Tibial artery (tissue), 4 donors: ENCODE data around the gene CYP46A1.

Source experiments
- DNase-seq, 2 donors: peaks; one replicate each; pipeline ENCODE4 v3.0.0-alpha.2; 2019
- H3K27ac ChIP-seq, 2 donors: fragments of 200-600 bp; sonication (generic) in 1 of 2; 1 replicate in 1 of 2; 2 replicates in 1 of 2; pipeline ENCODE4 v1.5.1; 2018 to 2019; ENCODE audit warnings: mild to moderate bottlenecking in 1 of 2
- H3K27me3 ChIP-seq, 2 donors: fragments of 200-600 bp; sonication (generic) in 1 of 2; one replicate each; pipeline versions ENCODE4 v1.5.1 to v1.6.0; 2016 to 2019
- H3K36me3 ChIP-seq, 3 donors: fragments of 200-600 bp; sonication (generic) in 2 of 3; one replicate each; pipeline ENCODE4 v1.5.1; 2016 to 2019; ENCODE audit warnings: mild to moderate bottlenecking in 2 of 3
- H3K4me1 ChIP-seq, 4 donors: fragments of 200-600 bp; sonication (generic) in 2 of 4; 1 replicate in 3 of 4; 2 replicates in 1 of 4; pipeline ENCODE4 v1.5.1; 2016 to 2019
- H3K4me3 ChIP-seq, 2 donors: fragments of 200-600 bp; sonication (generic) in 1 of 2; 1 replicate in 1 of 2; 2 replicates in 1 of 2; pipeline ENCODE4 v1.5.1; 2018 to 2019; ENCODE audit warnings: mild to moderate bottlenecking in 2 of 2
- H3K9me3 ChIP-seq, 3 donors: fragments of 200-600 bp; sonication (generic) in 1 of 3; one replicate each; pipeline ENCODE4 v1.5.1; 2016 to 2019
- CTCF ChIP-seq, 2 experiments: fragments of 200-600 bp in 1 of 2; fragments of 450-650 bp in 1 of 2; IDR thresholded peaks; one replicate each; pipeline ENCODE4 v1.5.1; 2017 to 2019; ENCODE audit warnings: antibody characterized with exemption in 2 of 2, mild to moderate bottlenecking in 1 of 2, moderate library complexity in 1 of 2
- intact Hi-C: fragments of 100-400 bp; cut with DNase I; formaldehyde crosslinking; loops from one replicate; pipeline ENCODE4 v1.15.0; 2023; ENCODE audit warnings: low total_unique reads

The CYP46A1 gene

DNA sequence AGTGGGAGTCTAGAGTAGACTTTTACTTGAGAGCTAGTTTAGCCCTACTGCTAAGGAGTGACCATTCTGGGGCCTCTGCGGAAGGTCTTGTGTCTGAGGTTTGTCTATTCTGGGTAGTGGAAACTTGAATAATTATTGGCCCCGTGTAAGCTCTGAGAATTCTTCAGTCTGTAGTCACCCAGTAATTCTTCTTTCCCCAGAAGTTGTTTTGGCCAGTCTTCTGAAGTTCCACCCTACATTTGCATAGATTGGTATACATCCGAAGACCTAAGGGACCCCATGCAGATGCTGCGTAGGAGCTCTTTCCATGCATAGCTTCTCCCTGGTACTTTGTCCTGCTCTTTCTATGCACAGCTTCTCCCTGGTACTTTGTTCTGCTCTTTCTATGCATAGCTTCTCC, 12.8 kb downstream of the CYP46A1 start:
- H3K36me3 ChIP-seq, result no peaks in the 10 kb centered on the region
- intact Hi-C loops, result no loop called here
- no peaks in the 10 kb centered on the region for H3K4me1 ChIP-seq

GRCh38 chr14:99698236-99698635, 14.1 kb downstream of the CYP46A1 start:
- H3K4me1 ChIP-seq, result no peaks in the 10 kb centered on the region
- no peak for TF ChIP-seq CTCF (IDR thresholded peaks at IDR 0.05)
- H3K36me3 ChIP-seq, result peaks cover 0 to 6% (median 0%) of the 10 kb centered on the region in 3 donors
- DNase-seq, result no peak
- H3K4me3 ChIP-seq, result no peak overlapping the region
- intact Hi-C loops, result no loop called here
- H3K27me3 ChIP-seq, result no peaks in the 10 kb centered on the region
- no peak overlapping the region for H3K27ac ChIP-seq
- peaks cover 0 to 4% (median 4%) of the 10 kb centered on the region in 3 donors for H3K9me3 ChIP-seq

More for the DNA sequence above, 12.8 kb downstream of the CYP46A1 start:
- no peak for TF ChIP-seq CTCF (IDR thresholded peaks at IDR 0.05)
- H3K27ac ChIP-seq, result no peak overlapping the region
- no peak for DNase-seq
- H3K27me3 ChIP-seq, result no peaks in the 10 kb centered on the region
- no peak overlapping the region for H3K4me3 ChIP-seq
- no peaks in the 10 kb centered on the region for H3K9me3 ChIP-seq

GRCh38 chr14:99698642-99699041, 14.5 kb downstream of the CYP46A1 start:
- peaks cover 0 to 8% (median 8%) of the 10 kb centered on the region in 3 donors for H3K9me3 ChIP-seq
- H3K27ac ChIP-seq, result no peak overlapping the region
- TF ChIP-seq CTCF (IDR thresholded peaks at IDR 0.05), result no peak
- DNase-seq, result no peak
- H3K27me3 ChIP-seq, result no peaks in the 10 kb centered on the region
- H3K4me1 ChIP-seq, result no peaks in the 10 kb centered on the region
- H3K4me3 ChIP-seq, result no peak overlapping the region
- intact Hi-C loops, result no loop called here
- peaks cover 0 to 10% (median 0%) of the 10 kb centered on the region in 3 donors for H3K36me3 ChIP-seq

DNA sequence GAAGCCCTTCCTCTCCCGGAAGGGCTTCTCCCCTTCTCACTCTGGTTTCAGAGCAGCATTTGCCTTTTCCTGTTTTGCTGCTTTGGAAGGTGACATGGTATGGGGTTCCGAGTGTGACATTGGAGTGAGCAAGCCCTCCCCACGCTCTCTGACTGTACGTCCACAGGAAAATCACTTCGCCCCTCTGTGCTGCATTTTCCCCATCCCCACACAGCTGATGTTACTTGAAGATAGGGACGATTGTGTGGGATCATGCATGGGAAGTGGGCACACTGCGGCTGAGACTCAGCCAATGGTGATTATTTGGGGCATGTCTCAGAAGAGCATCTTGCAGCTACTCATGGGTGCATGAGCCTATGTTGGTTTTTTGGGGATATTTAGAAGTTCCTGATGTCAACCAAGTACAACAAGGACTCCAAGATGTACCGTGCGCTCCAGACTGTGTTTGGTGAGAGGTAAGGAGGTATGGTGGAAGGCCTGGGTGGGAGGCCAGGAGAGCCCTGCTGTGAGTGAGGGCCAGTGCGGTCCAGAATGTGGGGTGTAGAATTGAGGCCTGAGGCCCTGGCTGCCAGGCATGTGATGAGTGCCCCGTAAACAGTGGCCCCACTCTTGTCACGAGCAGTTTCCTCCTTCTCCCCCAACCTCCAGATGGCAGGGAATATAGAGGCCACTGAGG, 15.1 kb downstream of the CYP46A1 start:
- H3K4me3 ChIP-seq, result no peak overlapping the region
- H3K9me3 ChIP-seq, result peaks cover 0 to 14% (median 10%) of the 10 kb centered on the region in 3 donors
- no peaks in the 10 kb centered on the region for H3K27me3 ChIP-seq
- H3K27ac ChIP-seq, result no peak overlapping the region
- TF ChIP-seq CTCF (IDR thresholded peaks at IDR 0.05), result no peak
- intact Hi-C loops, result no loop called here
- DNase-seq, result no peak
- H3K4me1 ChIP-seq, result no peaks in the 10 kb centered on the region
- H3K36me3 ChIP-seq, result peaks cover 0 to 10% (median 0%) of the 10 kb centered on the region in 3 donors

DNA sequence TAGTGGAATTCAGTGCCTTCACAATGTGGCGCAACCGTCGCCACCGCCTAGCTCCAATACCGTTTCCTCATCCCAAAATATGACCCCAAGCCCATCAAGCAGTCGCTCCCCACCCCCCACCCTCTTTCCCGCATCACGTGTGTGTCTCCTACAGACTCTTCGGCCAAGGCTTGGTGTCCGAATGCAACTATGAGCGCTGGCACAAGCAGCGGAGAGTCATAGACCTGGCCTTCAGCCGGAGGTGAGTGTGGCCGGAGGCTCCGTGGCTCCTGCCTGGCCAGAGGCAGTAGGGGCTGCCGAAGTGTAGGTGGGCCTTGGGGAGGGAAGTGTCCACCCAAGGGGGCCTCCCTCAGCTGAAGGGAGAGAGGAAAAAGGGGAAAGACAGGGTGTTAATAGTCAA, 15.8 kb downstream of the CYP46A1 start:
- intact Hi-C loops, result no loop called here
- H3K27ac ChIP-seq, result no peak overlapping the region
- H3K9me3 ChIP-seq, result peaks cover 0 to 14% (median 10%) of the 10 kb centered on the region in 3 donors
- TF ChIP-seq CTCF (IDR thresholded peaks at IDR 0.05), result no peak
- H3K4me3 ChIP-seq, result no peak overlapping the region
- peaks cover 0 to 10% (median 0%) of the 10 kb centered on the region in 3 donors for H3K36me3 ChIP-seq
- H3K27me3 ChIP-seq, result no peaks in the 10 kb centered on the region
- no peak for DNase-seq
- no peaks in the 10 kb centered on the region for H3K4me1 ChIP-seq
